PC-3 (cell line): ENCODE measurements around the gene OPRL1.

Experiments used
- CTCF ChIP-seq: fragments of 300-600 bp; sonication (generic); conservative IDR thresholded peaks from 2 replicates; pipeline ENCODE4 v1.5.1; 2017; ENCODE audit warnings: antibody characterized with exemption, low read depth, mild to moderate bottlenecking, low read length
- EZH2 ChIP-seq: fragments of 300-600 bp; sonication (generic); IDR thresholded peaks from one replicate; pipeline ENCODE4 v1.6.1; 2017; ENCODE audit warnings: antibody characterized with exemption, mild to moderate bottlenecking, low read length; ENCODE audit not compliant: unreplicated experiment

- TF ChIP-seq EZH2 (no peak), CTCF (no peak)
These were observed 22.8 kb upstream of the OPRL1 start for GRCh38 chr20:64056889-64057627.
